DMS 273 treated with DMSO at 0.1 percent for 48 hours (cell line): Measurements from ENCODE around the gene RPL22.

ENCODE experiments used
- DNase-seq: peaks from one replicate; lab custom pipeline; 2025; lab: John Stamatoyannopoulos, UW

Gene RPL22

DNA sequence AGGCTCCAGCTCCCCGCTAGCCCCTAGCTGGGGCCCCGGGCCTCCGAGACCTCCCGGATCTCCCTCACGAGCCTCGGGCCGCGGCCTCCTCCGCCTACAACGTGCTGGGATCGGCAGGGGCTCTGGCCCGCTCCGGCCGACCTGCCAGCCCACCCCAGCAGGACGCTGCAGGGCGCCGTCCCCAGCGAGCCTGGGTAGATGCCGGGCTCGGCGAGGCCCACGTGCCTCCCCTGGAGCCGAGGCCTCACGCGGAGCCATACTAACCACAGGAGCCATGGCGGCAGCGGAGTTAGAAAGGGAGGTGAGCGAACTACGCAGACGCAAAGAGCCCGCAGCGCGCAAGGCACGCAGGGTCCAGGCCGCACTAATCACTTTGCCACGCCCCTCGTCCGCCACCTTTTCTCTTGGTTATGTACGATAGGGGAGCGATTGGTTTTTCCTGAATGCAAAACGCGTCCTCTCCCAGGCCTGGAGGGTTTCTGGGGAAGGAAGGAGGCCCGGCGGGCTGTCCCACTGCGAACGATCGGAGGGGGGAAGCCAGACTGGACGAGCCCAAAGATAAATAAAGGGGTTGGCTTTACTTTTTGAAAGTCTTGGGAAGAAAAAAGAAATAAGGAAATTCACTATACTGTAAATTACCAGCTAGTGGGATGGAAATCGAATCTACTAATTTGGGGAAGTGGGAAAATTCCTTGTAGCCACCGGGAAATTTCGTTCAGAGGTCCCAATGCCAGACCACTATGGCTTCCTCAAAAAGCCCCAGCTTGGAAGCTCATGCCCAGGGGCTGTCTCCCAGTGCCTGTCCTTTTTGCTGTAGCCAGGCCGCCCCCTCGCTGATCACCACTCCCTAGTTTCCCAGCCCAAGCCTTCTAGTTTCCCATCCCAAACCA lies at the start of gene RPL22:
RPL22 (minus strand) TSS at position 298 of the 890 bp plus-strand sequence; CDS start at position 276, 22 bp downstream.
- peak; percentile 98 for DNase-seq

GRCh38 chr1:6248161-6248776 lies 48.9 kb upstream of the RPL22 start:
- DNase-seq = no peak

GRCh38 chr1:6247651-6248050 lies 48.3 kb upstream of the RPL22 start:
- DNase-seq = no peak

DNA sequence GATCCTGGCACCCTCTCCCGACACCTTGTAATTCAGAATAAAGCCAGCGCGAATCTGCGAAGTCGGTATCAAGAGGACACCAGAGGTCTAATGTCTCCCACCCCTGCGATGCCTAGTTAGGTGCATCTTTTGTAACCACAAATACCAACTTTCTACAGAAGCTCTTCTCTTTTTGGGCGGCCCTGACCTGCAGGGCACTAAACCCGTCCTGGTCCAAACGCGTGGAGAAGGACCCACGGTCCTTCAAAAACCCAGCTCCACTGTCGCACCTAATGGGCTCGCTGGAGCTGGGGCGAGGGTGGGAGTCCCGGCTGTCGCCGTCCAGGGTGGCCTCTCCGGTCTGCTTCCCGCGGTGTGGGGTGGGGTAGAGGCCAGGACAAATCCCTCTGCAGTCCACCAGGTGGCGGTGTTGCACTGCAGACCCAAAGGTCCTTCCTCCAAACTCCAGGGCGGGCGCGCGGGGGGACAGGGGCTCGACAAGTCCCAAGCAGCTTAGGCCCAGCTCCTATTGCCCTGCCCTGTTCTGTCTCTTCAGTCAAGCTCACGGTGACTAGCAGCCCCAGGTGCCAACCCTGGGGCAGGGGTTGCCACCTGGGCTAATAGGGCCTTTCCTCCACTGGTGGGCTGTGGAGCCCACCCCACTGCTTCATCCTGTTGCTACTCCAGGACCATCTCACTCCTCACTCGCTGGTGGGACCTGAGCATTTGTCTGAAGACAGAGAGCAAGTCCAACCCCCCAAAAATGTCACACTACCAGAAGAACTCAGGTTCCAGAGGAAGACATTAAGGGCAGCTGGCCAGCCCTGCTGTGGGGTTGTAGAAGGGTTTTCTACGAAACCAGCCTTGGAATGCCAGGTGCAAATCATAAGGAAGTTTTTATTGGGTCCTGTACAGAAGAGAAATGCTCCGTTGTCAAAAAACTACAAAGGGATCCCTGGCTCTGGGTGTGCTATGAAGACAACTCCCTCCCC lies 47.4 kb upstream of the RPL22 start:
- DNase-seq = peak; percentile 42

DNA sequence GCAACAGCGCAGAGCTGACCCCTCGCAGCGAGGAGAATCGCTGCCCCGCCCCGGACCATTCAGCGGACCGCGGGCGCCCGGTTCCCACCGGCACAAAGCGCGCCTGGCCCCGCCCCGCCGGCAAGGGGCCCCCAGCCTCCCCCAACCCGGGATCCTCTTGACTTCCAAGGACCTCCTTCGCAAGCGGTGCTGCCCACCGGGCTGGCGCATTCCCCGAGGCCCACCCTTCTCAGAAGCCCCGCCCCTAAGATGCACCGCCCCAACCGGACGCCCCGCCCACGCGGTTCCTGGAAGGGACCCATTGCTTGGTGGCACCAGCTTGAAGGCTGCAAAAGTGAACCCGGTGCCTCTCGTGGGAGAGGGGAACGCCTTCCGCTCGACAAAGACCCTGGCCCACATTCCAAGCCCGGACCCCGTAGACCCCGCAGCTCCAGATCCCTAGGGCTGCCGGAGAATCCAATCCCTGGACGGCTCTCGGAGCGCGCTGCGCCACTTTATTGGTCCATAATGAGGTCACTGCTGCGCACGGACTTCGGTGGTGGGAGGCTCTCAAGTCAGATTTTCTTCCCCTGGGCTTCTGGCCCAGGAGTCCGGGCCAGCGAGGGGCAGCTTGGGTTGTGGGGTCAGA lies 46.6 kb upstream of the RPL22 start:
- DNase-seq = no peak

DNA sequence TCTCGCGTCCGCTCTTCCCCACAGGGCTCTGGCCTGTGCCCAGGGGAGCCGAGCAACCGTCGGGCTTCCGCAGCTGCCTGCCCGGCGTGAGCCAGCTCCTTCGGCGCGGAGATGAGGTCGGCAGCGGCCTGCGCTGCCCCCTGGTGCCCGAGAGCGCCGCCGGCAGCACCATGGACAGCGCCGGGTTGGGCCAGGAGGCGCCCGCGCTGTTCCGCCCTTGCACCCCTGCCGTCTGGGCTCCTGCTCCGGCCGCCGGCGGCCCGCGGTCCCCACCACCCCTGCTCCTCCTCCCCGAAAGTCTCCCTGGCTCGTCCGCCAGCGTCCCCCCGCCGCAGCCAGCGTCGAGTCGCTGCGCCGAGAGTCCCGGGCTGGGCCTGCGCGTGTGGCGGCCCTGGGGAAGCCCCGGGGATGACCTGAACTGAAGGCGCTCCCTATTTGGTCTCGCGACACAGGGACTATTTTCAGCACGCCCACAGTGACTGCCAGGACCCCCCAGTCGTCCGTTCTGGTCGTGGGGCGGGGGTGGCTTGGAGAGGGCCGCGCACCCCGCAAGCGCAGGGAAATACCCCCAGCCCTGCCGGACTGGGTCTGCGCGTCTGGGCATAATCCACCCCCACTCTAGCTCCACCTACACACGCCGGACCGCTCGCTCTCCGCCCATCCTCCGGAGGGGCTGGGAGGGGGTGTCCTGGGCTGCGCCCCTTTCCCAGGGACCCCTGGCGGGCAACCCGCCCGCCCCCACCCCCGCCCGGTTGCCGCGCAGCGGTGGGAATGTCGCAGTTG lies 45.9 kb upstream of the RPL22 start:
- DNase-seq = no peak

DNA sequence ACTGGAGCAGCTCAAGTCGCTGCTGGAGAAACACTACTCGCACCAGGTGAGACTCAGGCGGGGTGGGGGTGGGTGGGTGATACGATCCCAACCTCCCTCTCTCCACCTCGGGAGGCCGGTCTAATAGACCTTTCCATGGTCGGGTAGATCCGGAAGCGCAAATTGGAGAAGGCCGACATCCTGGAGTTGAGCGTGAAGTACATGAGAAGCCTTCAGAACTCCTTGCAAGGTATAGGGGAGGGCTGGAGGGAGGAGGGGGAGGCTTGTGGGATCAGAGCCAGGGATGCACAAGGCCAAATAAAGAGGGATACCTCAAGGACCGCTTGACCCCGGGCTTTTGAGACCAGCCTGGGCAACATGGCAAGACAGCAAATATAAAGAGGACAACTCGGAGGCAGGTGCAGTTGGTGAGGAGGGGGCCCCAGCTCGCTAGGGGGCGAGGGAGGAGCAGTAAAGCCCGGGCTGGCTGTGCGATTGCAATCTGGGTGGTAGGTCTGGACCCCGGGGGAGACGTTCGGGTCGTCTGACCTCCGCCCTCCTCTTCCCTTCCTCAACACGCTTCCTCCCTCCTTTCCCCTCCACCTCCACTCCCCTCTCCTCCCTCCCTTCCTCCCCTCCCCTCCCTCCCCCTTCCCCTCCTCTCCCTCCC lies 45.1 kb upstream of the RPL22 start:
- DNase-seq = no peak

- no peak for DNase-seq
These were observed 44.6 kb upstream of the RPL22 start, which contains the start of gene HES3 for GRCh38 chr1:6243993-6244392. HES3 (plus strand) TSS chr1:6244179; CDS start chr1:6244366, 187 bp downstream.

DNA sequence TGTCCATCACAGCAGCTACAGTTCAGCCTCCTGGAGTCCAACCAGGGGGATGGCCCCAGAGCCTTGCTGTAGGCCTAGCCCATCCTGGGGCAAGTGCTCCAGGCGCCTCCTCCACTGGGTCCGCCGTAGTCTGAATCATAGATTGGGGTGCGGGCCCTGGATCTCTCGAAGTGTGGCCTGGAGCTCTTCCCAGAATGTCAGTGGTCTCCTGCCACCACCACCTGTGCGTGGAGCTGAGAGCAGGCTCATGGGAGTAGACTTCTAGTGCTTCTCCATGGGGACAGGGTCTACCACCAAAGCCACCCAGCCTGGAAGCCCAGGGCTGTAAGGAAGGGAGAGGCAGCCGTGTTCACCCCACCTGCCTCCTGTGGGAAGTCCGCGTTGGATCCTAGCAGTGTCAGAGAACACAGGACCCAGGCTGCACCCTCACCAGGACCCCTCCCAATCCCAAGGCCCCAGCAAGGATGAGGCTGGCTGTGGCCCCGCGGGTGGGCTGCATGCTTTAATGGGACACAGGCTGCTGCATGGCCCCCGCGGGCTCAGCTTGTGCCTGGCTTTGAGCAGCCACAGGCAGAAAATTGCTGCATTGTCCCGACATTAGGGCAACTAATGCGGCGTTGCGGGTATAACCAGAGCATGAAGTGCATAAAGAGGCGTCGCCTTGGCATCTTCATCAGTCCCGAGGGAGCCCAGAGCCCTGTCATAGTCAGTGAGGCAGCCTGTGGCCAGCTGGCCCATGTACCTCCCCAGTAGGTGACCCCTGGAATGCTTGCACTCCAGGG lies 43.8 kb upstream of the RPL22 start:
- DNase-seq = no peak

DNA sequence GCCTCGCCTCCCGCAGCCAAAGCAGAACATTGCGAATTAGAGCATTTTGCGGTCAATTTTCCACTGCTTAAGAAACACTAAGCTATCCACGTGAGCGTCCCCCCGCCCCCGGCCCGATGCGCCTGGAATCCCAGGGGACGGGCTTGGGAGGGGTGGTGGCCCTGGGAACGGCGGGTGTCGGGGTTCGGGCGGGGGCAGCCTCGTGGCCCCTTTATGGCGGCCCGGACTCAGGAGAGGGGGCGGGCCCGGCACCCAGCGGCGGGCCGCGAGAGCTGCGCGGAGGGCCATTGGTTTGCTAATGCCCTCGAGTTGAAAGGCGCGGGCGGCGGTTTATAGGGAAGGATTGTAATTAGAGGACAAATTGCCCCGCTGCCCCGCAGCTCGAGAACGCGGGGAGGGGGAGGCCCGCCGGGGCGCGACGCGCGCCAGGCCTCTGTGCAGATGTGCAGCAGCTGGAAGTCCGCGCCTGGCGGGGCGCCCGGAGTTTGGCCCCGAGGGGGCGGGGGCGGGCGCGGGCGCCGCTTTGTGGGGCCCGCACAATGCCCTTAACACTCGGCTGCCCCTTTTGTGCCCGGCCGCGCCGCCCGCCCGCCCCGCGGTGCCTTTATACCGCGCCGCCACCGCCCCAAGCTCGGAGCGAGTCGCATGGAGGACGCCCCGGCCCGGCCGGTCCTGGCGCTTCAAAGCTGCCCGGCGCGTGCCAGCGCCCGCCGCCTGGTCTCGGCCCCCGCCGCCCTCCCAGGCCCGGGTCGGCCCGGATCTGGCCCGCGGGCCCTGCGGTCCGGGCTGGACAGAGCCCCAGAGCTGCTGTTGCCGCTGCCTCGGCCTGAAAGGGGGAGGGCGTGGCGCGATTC lies 42.7 kb upstream of the RPL22 start:
- no peak for DNase-seq

GRCh38 chr1:6241107-6241886 lies 41.9 kb upstream of the RPL22 start:
- DNase-seq = no peak

DNA sequence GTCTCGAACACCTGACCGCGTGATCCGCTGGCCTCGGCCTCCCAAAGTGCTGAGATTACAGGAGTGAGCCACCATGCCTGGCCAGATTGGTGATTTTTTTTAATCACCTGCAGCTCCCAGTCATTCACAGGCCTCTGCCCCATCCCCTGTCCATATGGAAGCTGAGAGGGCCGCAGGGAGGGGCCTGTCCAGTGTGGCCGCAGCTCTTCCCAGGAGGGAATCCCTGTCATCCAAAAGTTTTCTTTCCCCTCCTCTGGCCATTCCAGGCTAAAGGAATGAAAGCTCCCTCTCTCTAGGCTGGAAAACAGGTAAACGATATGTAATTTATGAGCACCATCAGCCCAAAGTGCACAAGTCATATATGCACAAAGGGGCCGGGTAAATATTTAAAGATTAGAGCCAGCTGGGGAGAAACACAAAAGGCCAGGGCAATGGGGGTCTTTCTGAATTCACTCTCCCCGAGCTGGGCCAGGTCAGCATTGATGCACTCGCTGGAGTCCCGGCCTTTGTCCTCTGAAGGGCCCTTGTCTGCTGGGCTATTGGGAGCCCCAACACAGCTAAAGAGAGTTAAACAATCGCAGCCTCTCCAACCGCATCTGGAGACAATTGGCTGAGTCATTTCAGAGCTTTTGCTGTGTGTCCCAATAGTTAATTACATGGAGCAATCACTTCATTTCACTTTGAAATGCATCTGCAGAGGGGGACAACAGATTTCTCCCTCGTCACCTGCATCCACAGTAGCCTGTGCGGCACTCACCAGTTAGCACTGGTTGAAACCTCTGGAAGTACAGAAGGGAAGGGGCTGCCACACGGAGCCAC lies 40.8 kb upstream of the RPL22 start:
- DNase-seq = no peak

DNA sequence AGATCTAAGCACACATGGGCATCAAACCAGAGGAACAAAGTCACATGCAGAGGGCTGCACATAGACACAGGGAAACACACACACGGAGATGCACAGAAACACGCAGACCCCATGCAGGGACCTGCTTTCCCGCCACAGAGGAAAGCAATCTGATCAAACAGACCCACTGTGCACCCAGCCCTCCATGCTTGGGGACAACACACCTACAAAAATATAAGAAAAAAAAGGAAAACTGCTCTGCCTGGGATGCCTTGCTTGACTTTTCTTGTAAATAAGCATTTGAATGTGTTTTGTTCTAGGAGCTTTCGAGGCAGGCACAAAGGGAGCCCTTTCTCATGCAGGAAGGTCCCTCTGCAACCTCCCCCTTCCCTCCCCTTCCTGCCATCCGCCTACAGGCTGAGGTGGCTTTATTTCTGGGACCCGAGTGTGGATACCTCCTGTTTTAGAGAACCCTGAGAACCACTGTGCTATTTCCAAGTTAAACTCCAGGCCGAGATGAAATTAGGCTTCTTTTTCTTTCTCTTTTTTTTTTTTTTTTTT lies 39.9 kb upstream of the RPL22 start:
- DNase-seq = no peak

GRCh38 chr1:6237093-6237492 lies 37.7 kb upstream of the RPL22 start:
- no peak for DNase-seq

DNA sequence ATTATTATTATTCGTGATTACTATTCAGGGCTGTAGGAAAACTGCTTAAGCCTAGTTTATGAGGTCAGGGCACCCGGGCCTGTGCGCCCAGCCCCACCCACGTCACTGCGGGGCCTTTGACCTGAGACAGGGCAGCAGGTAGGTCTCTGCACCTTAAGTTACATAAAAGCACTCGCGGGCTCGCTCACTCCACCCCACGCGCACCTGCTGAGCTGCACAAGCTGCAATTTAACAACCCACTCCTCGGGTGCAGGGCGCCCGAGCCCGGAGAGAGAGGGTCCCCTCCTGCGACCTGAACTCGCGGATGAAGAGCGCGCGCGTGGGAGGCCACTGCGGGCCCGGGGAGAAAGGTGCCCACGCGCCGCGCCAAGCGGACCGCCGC lies 35.9 kb upstream of the RPL22 start:
- no peak for DNase-seq

GRCh38 chr1:6234502-6235295 lies 35.3 kb upstream of the RPL22 start:
- no peak for DNase-seq
